Progenitor cell of endocrine pancreas (in vitro differentiated cells): ENCODE results near the gene GSTA1. TPM values are rescaled to one million over a fixed set of nuclear protein-coding genes. Genes with fewer than 3 reads are reported as not detected.
"Not testable (repeated sequence)": the region's sequence is repeated elsewhere in the genome, so short reads cannot be mapped to it uniquely, and the experiment has no call there.

Experiments
- DNase-seq: peaks from one replicate; pipeline ENCODE4 v3.0.0; 2021; ENCODE audit warnings: low spot score; ENCODE audit not compliant: unreplicated experiment
- H3K27ac Mint-ChIP-seq: 2 replicates; pipeline ENCODE4 v1.8.0; 2021; ENCODE audit warnings: mild to moderate bottlenecking, moderate library complexity, mixed read lengths
- H3K27me3 Mint-ChIP-seq: 2 replicates; pipeline ENCODE4 v1.8.0; 2021; ENCODE audit warnings: mixed read lengths
- H3K36me3 Mint-ChIP-seq: 2 replicates; pipeline ENCODE4 v1.8.0; 2022; ENCODE audit warnings: mixed read lengths; ENCODE audit not compliant: insufficient read depth
- H3K4me1 Mint-ChIP-seq: 2 replicates; pipeline ENCODE4 v1.8.0; 2021; ENCODE audit warnings: low read depth, mixed read lengths
- H3K4me3 Mint-ChIP-seq: 2 replicates; pipeline ENCODE4 v1.8.0; 2021; ENCODE audit warnings: low read depth, mild to moderate bottlenecking, moderate library complexity, mixed read lengths
- H3K9me3 Mint-ChIP-seq: 2 replicates; pipeline ENCODE4 v1.8.0; 2021; ENCODE audit warnings: low read depth, mixed read lengths
- CTCF ChIP-seq: fragments of 200-600 bp; sonication (generic); IDR thresholded peaks from one replicate; pipeline ENCODE4 v1.5.0; 2021; ENCODE audit warnings: antibody characterized with exemption, mild to moderate bottlenecking; ENCODE audit not compliant: unreplicated experiment
- total RNA-seq: library from RNA; stranded (reverse); gene quantifications from 2 replicates; pipeline ENCODE4 v1.2.1, GENCODE V29; 2021

Gene GSTA1
- total RNA-seq, 1 donor from 2014 or later = 25.8 TPM

GRCh38 chr6:52826513-52826912 lies 22.9 kb upstream of the GSTA1 start:
- Mint-ChIP-seq H3K4me3 (no peak overlapping the region), H3K9me3 (peaks cover 9% of the 10 kb centered on the region), H3K36me3 (no peaks in the 10 kb centered on the region), H3K4me1 (peaks cover 3% of the 10 kb centered on the region), H3K27me3 (no peaks in the 10 kb centered on the region), H3K27ac (no peak overlapping the region)
- no peak for DNase-seq
- TF ChIP-seq CTCF = no peak

- not testable (repeated sequence) for H3K4me3 Mint-ChIP-seq, H3K4me1 Mint-ChIP-seq, DNase-seq, H3K36me3 Mint-ChIP-seq, H3K9me3 Mint-ChIP-seq, H3K27me3 Mint-ChIP-seq
- H3K27ac Mint-ChIP-seq = peak overlapping the region; percentile 35
Measured at GRCh38 chr6:52825900-52826459, 22.4 kb upstream of the GSTA1 start.

GRCh38 chr6:52825270-52825793 lies 21.7 kb upstream of the GSTA1 start:
- DNase-seq, H3K36me3 Mint-ChIP-seq, H3K4me1 Mint-ChIP-seq, H3K4me3 Mint-ChIP-seq, H3K27ac Mint-ChIP-seq, H3K27me3 Mint-ChIP-seq: not testable (repeated sequence)
- H3K9me3 Mint-ChIP-seq = peaks cover 11% of the 10 kb centered on the region

- Mint-ChIP-seq H3K9me3 (peaks cover 11% of the 10 kb centered on the region), H3K27ac (no peak overlapping the region), H3K4me1 (peaks cover 3% of the 10 kb centered on the region), H3K36me3 (no peaks in the 10 kb centered on the region), H3K27me3 (no peaks in the 10 kb centered on the region), H3K4me3 (no peak overlapping the region)
- DNase-seq = no peak
- no peak for TF ChIP-seq CTCF
Measured at GRCh38 chr6:52821842-52822241, 18.2 kb upstream of the GSTA1 start.

GRCh38 chr6:52820198-52820597 lies 16.6 kb upstream of the GSTA1 start:
- H3K9me3 Mint-ChIP-seq = peaks cover 11% of the 10 kb centered on the region
- H3K36me3 Mint-ChIP-seq = no peaks in the 10 kb centered on the region
- no peaks in the 10 kb centered on the region for H3K4me1 Mint-ChIP-seq

More at GRCh38 chr6:52820198-52820597, 16.6 kb upstream of the GSTA1 start:
- no peak for TF ChIP-seq CTCF
- Mint-ChIP-seq H3K27me3 (no peaks in the 10 kb centered on the region), H3K4me3 (no peak overlapping the region), H3K27ac (no peak overlapping the region)
- no peak for DNase-seq
